Activated gamma-delta T cell treated with Interleukin-2 at 50 U/mL for 16 hours (primary cell): ENCODE results near the gene CLTCL1.
"Not testable (repeated sequence)": the region's sequence is repeated elsewhere in the genome, so short reads cannot be mapped to it uniquely, and the experiment has no call there.

Source experiments
- DNase-seq: peaks from one replicate; pipeline ENCODE4 v3.0.0-alpha.2; 2020

CLTCL1 gene

DNA sequence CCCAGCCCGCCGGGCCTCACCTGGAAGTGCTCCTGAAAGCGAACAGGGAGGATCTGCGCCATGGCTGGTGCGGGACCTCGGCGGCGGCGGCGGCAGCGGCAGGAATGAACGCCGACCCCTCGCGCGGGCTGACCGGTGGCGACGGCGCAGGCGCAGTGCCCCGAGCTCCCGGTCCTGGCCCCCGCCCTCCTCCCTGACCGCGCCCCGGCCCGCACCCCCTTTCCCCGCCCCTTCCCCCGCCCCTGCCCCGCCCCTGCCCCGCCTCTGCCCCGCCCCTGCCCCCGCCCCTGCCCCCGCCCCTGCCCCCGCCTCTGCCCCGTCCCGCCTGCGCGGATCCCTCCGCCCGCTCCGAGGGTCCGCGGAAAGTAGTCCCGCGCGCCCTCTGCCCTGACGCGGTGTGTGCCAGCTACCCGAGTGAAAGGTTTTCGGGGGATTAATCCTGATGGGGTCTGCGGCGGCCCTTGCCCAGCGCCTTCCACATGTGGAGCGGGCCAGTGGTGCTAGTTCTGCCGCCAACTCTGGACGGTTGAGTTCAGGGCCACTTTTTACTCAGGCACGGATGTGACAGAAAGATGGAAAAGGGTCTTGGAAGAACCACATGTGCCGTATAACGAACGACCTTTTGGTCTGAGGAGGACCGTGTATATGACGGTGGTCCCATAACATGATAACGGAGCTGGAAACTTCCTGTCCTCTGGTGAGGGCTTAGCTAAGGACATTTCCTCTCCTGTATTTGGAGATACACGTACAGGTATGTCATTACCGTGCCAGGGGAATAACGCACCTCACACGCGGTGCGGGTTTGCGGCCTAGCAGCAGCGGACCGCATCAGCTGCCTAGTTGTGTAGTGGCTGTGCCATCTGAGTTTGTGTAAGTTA is at the start of gene CLTCL1:
CLTCL1 (minus strand) TSS at position 140 of the 878 bp plus-strand sequence; CDS start at position 62, 78 bp downstream.
- peak; percentile 62 for DNase-seq

DNA sequence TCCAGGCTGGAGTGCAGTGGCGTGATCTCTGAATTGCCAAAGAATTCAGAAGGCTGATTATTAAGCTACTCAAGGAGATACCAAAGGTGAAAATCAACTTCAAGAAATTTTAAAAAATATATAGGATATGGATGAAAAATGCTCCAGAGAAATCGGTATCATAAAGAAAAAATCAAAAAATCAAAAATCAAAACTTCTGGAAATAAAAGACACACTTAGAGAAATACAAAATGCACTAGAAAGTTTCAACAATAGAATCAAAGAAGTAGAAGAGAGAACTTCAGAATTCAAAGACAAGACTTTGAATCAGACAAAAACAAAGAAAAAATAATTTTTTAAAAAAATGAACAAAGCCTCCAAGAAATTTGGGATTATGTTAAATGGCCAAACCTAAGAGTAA is 45.6 kb upstream of the CLTCL1 start:
- no peak for DNase-seq

DNA sequence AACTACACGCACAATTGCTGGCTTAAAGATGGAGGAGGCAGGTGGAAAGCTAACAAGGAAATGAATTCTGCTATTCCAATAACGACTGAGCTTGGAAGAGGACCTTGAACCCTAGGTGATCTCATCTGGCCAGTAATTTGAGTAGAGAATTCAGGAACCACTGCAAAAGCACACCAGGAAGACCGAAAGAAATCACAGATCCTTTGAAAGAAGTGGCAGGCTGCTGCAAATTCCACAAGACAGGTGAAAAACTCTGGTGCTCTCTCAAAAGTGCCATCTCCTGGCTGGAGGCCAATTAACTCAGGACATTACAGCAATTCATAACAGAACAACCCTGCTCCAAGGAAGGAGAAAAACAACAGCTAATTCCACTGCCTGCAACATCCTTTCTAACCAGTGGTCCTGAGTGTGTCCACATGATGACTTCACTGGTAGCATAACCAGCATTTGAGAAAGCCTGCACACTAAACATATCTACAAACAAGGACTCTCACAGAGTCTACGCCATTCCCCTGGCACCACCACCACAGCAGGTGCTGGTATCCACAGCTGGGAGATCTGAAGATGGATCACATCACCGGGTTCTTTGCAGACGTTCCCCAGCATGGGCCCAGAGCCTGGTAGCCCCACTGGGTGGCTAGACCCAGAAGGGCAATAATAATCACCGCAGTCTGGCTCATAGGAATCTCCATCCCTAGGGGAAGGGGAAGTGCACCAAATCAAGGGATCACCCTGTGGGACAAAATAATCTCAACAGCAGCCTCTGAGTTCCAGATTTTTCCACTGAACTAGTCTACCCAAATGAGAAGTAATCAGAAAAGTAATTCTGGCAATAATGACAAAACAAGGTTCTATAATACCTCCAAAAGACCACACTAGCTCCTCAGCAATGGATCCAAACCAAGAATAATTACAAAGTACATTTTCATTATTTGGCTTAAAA is 44.9 kb upstream of the CLTCL1 start:
- DNase-seq, result no peak

DNA sequence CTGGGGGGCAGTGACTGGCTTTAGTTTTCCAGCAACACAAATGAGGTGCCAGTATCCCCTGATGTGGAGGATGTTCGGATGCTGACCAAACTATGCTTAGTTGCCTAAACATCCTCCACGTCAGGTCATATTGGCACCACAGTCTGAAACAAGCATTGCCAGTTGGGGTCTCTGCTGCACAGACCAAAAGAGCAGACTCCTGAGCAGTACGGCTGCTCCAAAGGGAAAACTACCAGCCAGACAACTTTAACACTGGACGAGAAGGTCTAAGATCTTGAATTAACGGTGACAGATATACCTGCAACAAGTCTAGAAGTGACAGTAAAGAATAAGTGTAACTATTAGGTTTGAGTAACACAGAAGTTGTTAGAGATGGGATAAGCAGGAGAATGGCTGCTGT is 40.5 kb upstream of the CLTCL1 start:
- DNase-seq, result no peak

DNA sequence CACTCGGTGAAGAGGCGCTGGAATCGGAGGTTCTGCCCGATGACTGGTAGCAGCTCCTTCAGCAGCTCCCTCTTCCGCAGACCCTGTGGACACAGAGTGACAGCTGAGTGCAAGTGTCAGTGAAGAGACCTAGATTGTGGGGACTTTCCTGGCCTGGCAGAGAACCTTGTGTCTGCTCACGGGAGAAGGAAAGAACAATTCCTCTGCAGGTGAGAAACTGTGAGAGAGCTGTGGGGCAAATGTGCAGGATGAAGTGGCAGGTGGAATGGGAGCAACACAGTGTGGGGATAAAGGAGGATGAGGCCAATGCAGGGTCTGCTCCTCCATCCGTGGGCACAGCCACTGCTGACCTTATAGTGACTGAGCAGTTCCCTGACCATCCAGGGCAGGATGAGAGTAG is 40.0 kb upstream of the CLTCL1 start:
- no peak for DNase-seq

DNA sequence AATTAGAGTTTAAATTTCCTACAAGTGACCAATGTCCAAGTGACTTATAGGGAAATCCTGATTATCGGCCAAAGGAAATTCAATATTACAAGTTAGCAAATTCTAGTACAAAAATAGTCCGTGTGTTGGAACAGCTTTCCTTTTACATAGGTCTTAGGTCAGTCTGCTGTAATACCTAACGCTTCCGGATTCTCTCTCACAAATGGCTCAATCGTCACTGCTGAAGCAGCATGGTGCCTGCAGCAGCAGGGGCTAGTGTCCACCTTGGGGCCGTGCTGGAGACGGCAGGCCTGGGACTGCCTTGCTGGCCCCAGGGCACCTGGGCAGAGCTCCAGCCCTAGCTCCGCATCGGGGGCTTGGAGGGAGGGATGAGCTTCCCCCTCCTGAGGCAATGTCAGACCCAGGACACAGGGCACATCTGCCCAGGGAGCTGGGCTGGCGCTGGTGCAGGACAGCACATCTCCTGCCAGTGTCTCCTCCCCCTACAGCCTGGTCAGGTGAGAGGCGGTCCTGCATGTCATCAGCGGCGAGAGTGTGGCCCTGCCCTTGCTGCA is 39.4 kb upstream of the CLTCL1 start:
- no peak for DNase-seq

DNA sequence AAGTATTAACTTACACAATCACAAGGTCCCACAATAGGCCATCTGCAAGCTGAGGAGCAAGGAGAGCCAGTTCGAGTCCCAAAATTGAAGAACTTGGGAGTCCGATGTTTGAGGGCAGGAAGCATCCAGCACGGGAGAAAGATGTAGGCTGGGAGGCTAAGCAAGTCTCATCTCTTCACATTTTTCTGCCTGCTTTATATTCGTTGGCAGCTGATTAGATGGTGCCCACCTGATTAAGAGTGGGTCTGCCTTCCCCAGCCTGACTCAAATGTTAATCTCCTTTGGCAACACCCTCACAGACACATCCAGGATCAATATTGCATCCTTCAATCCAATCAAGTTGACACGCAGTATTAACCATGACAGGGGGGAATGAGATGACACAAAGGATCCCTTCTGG is 38.7 kb upstream of the CLTCL1 start:
- DNase-seq, result not testable (repeated sequence)

DNA sequence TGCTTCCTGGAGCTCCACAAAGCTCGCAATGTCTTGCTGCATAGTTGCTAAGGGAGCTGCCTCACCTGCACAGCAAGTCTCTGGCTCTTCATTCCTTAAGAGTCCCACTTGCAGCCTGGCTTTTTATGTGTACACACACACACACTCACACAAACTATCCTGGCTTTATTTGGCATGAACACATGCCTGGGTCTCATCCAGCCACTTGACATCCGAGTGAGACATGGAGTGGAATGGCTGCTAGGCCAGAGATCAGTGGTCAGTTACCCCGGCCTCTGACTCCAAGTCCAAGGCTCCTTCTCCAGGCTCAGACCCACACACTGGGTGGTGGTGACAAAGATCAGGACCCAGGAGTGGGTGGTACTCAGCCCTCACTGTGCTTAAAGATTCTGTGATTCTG is 37.9 kb upstream of the CLTCL1 start:
- no peak for DNase-seq

DNA sequence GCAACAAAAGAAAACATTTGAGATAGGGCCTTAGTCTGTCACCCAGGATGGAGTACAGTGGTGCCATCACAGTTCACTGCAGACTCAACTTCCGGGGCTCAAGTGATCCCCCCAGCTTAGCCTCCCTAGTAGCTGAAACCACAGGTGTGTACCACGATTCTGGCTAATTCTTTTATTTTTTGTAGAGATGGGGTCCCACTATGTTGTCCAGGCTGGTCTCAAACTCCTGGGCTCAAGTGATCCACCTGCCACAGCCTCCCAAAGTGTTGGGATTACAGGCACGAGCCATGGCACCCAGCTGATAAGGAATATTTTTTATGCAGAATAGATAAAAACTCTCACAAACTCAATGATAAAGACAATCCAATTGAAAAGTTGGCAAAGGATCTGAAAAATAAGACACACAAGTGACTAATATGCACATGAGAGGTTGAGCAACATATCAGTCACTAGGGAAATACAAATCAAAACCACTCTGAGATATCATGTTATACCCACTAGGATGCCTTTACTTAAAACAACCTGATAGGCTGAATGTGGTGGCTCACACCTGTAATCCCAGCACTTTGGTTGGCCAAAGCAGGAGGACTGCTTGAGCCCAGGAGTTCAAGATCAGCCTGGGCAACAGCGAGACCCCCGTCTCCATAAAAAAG is 33.9 kb upstream of the CLTCL1 start:
- DNase-seq, result no peak

DNA sequence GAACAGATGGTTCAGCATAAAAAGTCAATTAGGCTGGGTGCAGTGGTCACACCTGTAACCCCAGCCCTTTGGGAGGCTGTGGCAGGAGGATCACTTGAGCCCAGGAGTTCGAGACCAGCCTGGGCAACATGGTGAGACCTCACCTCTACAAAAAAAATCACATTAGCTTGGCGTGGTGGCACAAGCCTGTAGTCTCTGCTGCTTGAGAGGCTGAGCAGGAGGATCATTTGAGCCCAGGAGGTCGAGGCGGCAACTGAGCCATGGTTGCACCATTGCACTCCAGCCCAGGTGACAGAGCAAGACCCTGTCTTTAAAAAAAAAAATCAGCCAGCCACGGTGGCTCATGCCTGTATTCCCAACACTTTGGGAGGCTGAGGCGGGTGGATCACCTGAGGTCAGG is 31.9 kb upstream of the CLTCL1 start:
- DNase-seq, result not testable (repeated sequence)

DNA sequence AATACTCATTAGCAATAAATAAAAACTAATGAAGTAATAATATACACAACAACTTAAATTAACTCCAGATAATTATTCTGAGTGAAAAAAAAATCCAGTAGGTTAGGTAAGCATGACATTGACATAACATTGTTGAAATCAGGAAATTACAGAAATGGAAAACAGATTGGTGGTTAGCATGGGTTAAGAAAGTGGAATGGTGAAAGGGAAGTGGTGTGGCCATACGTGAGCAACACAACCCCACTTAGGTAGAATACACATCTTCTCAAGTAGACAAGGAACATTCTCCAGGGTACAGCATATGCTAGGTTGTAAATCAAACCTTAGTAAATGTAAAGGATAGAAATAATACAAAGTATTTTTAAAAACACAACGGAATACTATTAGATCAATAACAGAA is 30.2 kb upstream of the CLTCL1 start:
- DNase-seq, result no peak

DNA sequence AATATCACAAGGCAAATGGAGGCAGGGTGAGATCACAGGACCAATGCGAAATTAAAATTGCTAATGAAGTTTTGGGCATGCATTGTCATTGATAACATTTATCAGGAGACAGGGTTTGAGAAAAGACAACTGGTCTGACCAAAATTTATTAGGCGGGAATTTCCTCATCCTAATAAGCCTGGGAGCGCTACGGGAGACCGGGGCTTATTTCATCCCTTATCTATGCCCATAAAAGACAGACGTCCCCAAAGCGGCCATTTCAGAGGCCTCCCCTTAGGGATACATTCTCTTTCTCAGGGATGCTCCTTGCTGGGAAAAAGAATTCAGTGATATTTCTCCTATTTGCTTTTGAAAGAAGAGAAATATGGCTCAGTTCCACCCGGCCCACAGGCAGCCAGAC is 28.6 kb upstream of the CLTCL1 start:
- not testable (repeated sequence) for DNase-seq

DNA sequence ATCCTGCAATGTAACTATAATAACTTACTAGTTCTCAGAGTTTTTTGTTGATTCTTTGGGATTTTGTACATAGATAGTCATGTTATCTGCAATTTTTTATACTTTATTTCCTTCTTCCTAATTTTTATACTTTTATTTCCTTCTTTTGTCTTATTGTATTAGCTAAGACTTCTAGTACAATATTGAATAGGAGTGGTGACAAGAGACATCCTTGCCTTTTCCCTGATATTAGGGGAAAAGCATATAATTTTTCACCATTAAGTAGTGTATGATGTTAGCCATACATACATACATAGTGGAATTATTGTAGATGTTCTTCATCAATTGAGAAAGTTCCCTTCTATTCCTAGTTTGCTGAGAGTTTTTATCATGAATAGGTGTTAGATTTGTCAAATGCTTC is 27.8 kb upstream of the CLTCL1 start:
- no peak for DNase-seq

DNA sequence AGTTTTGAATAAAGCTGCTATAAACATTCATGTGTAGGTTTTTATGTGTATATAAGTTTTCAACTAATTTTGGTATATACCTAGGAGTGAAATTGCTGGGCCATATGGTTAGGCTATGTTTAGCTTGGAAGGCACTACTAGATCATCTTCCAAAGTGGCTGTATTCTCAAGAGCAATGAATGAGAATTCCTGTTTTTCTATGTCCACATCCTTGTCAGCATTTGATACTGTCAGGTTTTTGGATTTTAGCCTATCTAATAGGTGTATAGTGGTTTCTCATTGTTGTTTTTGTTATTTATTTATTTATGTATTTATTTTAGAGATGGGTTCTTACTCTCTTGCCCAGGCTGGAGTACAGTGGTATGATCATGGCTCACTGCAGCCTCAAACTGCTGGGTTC is 26.3 kb upstream of the CLTCL1 start:
- no peak for DNase-seq

DNA sequence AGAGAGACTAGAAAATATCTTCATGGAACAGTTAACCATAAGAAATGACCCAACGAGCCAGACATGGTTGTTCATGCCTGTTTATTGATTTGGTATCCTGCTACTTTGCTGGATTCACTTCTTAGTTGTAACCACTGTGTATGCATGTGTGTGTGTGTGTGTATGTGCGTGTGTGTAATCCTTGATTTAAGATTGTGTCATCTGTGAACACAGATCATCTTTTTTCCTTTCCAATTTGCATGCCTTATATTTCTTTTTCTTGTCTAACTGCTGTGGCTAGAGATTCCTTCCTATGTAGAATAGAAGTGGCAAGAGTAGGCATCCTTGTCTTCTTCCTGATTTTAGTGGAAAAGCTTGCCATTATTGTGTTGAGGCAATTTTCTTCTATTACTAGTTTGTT is 16.4 kb upstream of the CLTCL1 start:
- DNase-seq, result no peak

DNA sequence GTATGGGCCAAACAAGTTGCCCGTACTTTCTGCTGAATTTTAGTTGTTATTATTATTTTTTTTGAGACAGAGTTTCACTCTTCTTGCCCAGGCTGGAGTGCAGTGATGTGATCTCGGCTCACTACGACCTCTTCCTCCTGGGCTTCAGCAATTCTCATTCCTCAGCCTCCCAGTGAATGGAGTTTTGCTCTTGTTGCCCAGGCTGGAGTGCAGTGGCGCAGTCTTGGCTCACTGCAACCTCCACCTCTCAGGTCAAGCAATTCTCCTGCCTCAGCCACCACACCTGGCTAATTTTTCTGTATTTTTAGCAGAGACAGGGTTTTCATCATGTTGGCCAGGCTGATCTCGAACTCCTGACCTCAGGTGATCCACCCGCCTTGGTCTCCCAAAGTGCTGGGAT is 15.0 kb upstream of the CLTCL1 start:
- not testable (repeated sequence) for DNase-seq

DNA sequence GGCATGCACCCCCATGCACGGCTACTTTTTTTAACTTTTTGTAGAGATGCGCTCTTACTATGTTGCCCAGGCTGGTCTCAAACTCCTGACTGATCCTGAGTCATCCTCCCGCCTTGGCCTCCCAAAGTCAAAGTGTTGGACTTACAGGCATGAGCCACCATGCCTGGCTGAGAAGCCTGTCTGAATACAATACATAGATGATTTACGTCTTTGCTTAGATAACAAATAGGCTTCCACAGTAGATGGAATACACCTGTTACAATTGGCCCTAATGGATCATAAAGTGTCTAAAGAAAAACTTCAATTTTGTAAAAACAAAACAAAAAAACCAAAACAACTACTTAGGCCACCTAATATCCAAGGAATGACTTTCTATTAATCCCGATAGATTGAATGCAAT is 13.0 kb upstream of the CLTCL1 start:
- no peak for DNase-seq

DNA sequence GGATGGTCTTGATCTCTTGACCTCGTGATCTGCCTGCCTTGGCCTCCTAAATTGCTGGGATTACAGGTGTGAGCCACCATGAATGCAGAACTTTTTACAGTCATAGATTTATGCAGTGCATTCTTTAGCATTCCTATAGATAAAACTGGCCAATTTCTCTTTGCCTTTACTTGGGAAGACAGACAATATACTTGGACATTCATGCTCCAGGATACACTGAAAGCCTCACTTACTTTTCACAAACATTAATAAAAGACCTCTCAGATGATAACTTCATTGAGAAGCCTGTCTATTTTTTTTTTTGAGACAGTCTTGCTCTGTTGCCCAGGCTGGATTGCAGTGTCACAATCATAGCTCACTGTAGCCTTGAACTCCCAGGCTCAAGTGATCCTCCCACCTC is 12.3 kb upstream of the CLTCL1 start:
- no peak for DNase-seq

DNA sequence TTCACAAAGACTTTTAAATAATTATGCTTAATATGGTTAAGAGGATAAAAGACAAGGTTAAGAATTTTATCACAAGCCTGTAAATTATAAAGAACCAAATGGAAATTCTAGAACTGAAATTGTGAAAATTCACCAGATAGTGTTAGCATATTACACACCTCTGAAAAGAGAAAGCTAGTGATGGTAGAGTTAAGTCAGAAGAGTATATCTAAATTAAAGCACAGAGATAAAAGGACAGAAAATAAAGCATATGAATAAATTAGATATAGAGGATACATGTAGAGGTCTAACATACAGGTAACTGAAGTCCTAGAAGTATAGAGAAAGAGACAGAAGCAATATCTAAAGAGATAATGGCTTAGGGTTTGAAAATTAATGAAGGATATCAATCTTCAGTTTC is 4.2 kb upstream of the CLTCL1 start:
- DNase-seq, result no peak

DNA sequence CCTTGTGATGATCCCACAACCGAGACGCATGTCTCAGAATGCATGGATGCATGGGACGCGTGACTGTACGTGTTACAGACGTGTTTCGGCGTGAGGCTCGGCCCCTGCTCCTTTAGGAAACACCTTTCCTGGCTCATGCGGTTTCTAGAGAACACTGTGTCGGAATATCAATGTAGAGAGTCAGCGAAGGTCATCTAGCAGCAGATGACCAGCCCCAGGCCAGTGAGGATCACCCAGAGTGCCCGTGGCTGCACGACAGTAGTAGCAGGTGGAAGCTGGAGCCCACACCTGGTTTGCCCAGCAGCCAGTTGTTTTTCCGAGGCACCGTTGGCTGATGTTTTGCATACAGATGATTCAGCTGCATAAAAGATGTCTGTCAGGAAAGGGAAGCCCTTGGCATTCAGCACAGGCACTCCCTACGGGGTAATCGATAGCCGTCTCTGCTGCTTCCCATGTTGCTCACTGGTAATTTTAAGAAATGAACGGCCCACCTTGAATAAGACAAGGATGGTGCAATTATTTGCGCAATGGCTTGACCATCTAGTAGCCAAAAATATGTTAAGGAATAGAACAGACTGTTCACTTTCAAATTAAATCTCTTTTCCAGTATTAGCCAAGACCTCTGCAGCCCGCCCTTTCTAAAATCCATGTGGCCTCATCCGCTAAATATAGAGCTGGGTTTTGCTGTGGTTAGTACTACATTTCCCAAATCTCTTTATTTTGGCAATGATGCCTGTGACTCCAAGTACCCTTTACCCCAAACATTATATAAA is 1.1 kb upstream of the CLTCL1 start:
- DNase-seq, result peak; percentile 9

DNA sequence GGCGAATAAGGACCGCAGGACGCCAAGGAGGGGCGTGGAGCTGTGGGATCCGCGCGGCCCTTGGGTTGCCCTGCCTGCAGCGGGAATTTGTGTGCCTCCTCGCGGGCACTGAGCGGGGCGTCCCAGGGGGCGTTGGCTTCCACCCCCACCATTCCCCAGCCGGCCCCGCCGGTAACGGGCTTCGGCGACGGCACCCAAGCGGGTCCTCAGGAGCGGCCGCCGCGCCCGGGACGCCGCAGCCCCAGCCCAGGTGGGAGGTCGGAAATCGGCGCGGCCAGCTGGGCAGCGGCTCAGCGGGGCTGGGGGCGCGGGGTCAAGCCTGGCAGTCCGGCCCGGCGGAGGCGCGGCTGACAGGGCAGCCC is 320 bp downstream of the CLTCL1 start:
- peak; percentile 21 for DNase-seq
